HCT116 (cell line): ENCODE measurements around the gene ZSCAN5A. TPM values are rescaled to one million over a fixed set of nuclear protein-coding genes. Genes with fewer than 3 reads are reported as not detected.
"Not testable (repeated sequence)": the region's sequence is repeated elsewhere in the genome, so short reads cannot be mapped to it uniquely, and the experiment has no call there.

Source experiments
- ATAC-seq: fragments of 200-7000 bp; cut with Tn5 transposase; 2 replicates; pipeline ENCODE4 v1.9.1; 2020; ENCODE audit warnings: mild to moderate bottlenecking, moderate library complexity
- BruUV-seq: library from RNA; stranded (reverse); fragments of 400-500 nt; replicated peaks from 2 replicates; lab custom pipeline; 2021; lab: Mats Ljungman, UMichigan
- CTCF ChIA-PET: fragments of 300-600 bp; sonication (Branson Sonifier 250); formaldehyde crosslinking; loops from one replicate; lab custom pipeline; 2021; ENCODE audit warnings: antibody characterized with exemption; lab: Charles Lee
- POLR2A ChIA-PET: fragments of 300-600, 350-600 bp; sonication (Branson Sonifier 250); formaldehyde crosslinking; loops from one replicate; lab custom pipeline; 2021; ENCODE audit warnings: antibody characterized with exemption; lab: Charles Lee
- RAD21 ChIA-PET, 2 experiments: fragments of 300-600 bp; sonication (Branson Sonifier 250); formaldehyde crosslinking; loops; one replicate each; lab custom pipeline; 2023; ENCODE audit warnings: low total read pairs in 2 of 2; ENCODE audit not compliant: uncharacterized antibody in 2 of 2, unreplicated experiment in 2 of 2, low non-redundant PET in 1 of 2; lab: Charles Lee
- DNase-seq: peaks from one replicate; pipeline ENCODE4 v3.0.0-alpha.2; 2010; ENCODE audit warnings: low read depth, low spot score
- H2AFZ ChIP-seq: fragments of 200-600 bp; shearing (Covaris generic), sonication (generic); 2 replicates; pipeline ENCODE4 v1.6.1; 2017; ENCODE audit warnings: low read depth, mixed run types, mixed read lengths, antibody characterized with exemption, low read length; ENCODE audit not compliant: poor library complexity, severe bottlenecking
- H3K27ac ChIP-seq: 2 replicates; pipeline ENCODE4 v1.5.1; 2012; ENCODE audit warnings: low read depth, low read length
- H3K27me3 ChIP-seq: fragments of 200-600 bp; sonication (generic); 2 replicates; pipeline ENCODE4 v1.6.1; 2016; ENCODE audit warnings: mixed run types, low read length, mixed read lengths; ENCODE audit not compliant: insufficient read depth
- H3K36me3 ChIP-seq, 2 experiments: fragments of 200-500 bp in 1 of 2; fragments of 200-600 bp in 1 of 2; sonication (Bioruptor generic) in 1 of 2; sonication (generic) in 1 of 2; 2 replicates each; pipeline versions ENCODE4 v1.5.1 to v1.6.1; 2014 to 2016; ENCODE audit warnings: low read length in 2 of 2, inconsistent platforms in 1 of 2, mixed read lengths in 1 of 2, mixed run types in 1 of 2; ENCODE audit not compliant: insufficient read depth in 2 of 2, control insufficient read depth in 1 of 2
- H3K4me1 ChIP-seq, 2 experiments: fragments of 200-600 bp in 1 of 2; sonication (generic) in 1 of 2; 2 replicates each; pipeline versions ENCODE4 v1.5.1 to v1.6.1; 2012 to 2017; ENCODE audit warnings: low read length in 2 of 2, inconsistent platforms in 1 of 2, mild to moderate bottlenecking in 1 of 2, mixed read lengths in 1 of 2, mixed run types in 1 of 2, moderate library complexity in 1 of 2; ENCODE audit not compliant: insufficient read depth in 2 of 2, control insufficient read depth in 1 of 2
- H3K4me2 ChIP-seq: fragments of 200-600 bp; sonication (generic); 2 replicates; pipeline ENCODE4 v1.6.1; 2017; ENCODE audit warnings: mixed run types, low read length, mixed read lengths
- H3K4me3 ChIP-seq, 2 experiments: fragments of 200-600 bp in 1 of 2; sonication (generic) in 1 of 2; replicated peaks in 1 of 2; 2 replicates each; pipeline ENCODE4 v1.5.1; 2011 to 2016; ENCODE audit warnings: low read length in 2 of 2, control low read depth in 1 of 2, low read depth in 1 of 2, mild to moderate bottlenecking in 1 of 2, mixed read lengths in 1 of 2, mixed run types in 1 of 2
- H3K79me2 ChIP-seq: fragments of 200-600 bp; sonication (generic); 2 replicates; pipeline ENCODE4 v1.6.1; 2017; ENCODE audit warnings: mild to moderate bottlenecking, mixed run types, low read length, moderate library complexity, mixed read lengths; ENCODE audit not compliant: insufficient read depth
- H3K9ac ChIP-seq: fragments of 200-600 bp; sonication (generic); 2 replicates; pipeline ENCODE4 v1.6.1; 2016; ENCODE audit warnings: low read length, mixed read lengths
- H3K9me2 ChIP-seq: fragments of 200-600 bp; sonication (generic), shearing (Covaris generic); 2 replicates; pipeline ENCODE4 v1.6.1; 2017; ENCODE audit warnings: mixed run types, mild to moderate bottlenecking, moderate library complexity; ENCODE audit not compliant: insufficient read depth
- H3K9me3 ChIP-seq, 2 experiments: fragments of 200-500 bp in 1 of 2; fragments of 200-600 bp in 1 of 2; sonication (Bioruptor generic) in 1 of 2; sonication (generic) in 1 of 2; 2 replicates each; pipeline ENCODE4 v1.6.1; 2014 to 2017; ENCODE audit warnings: low read length in 2 of 2, mixed read lengths in 2 of 2, inconsistent platforms in 1 of 2, low read depth in 1 of 2, mild to moderate bottlenecking in 1 of 2, mixed run types in 1 of 2, moderate library complexity in 1 of 2; ENCODE audit not compliant: control insufficient read depth in 1 of 2, insufficient read depth in 1 of 2
- H4K20me1 ChIP-seq: fragments of 200-600 bp; sonication (generic), shearing (Covaris generic); 2 replicates; pipeline ENCODE4 v1.6.1; 2017; ENCODE audit warnings: mixed run types, mild to moderate bottlenecking, moderate library complexity; ENCODE audit not compliant: insufficient read depth
- CTCF ChIP-seq, 3 experiments: fragments of 200-600 bp in 1 of 3; sonication (generic) in 1 of 3; IDR thresholded peaks in 2 of 3; conservative IDR thresholded peaks in 1 of 3; 2 replicates each; pipeline ENCODE4 v1.5.1; 2012 to 2017; ENCODE audit warnings: low read depth in 2 of 3, low read length in 2 of 3, antibody characterized with exemption in 1 of 3, borderline replicate concordance in 1 of 3, control low read depth in 1 of 3, mild to moderate bottlenecking in 1 of 3, mixed read lengths in 1 of 3, mixed run types in 1 of 3, moderate library complexity in 1 of 3; ENCODE audit not compliant: insufficient read depth in 1 of 3
- EZH2 ChIP-seq: fragments of 200-600 bp; sonication (generic); IDR thresholded peaks from 2 replicates; pipeline ENCODE4 v1.6.1; 2017; ENCODE audit warnings: antibody characterized with exemption, mixed run types
- MAX ChIP-seq: IDR thresholded peaks from 2 replicates; pipeline ENCODE4 v1.6.1; 2012
- ZFX ChIP-seq: fragments of 450-650 bp; IDR thresholded peaks from 2 replicates; pipeline ENCODE4 v1.6.1; 2017
- intact Hi-C: fragments of 100-400 bp; cut with micrococcal nuclease; formaldehyde crosslinking; loops from 2 replicates; pipeline ENCODE4 v1.10.0; 2022
- total RNA-seq: library from RNA; stranded (reverse); gene quantifications from one replicate; pipeline ENCODE4 v1.2.1, GENCODE V29; 2021; ENCODE audit not compliant: unreplicated experiment

Gene ZSCAN5A
- total RNA-seq, 1 experiment from 2014 or later, result 9.2 TPM

- TF ChIP-seq CTCF (IDR thresholded peaks at IDR 0.05 in 2 of 3, conservative IDR thresholded peaks at IDR 0.05 in 1 of 3; ENCODE audit: borderline replicate concordance in 1 of 3, insufficient read depth in 1 of 3, low read depth in 2 of 3, low read length in 2 of 3), result peak in 2 of 3 experiments; percentile 45; a peak in 3 of 6 replicates
- TF ChIP-seq, all 23 proteins: peak for 1; not testable (repeated sequence) for 22
- RAD21 ChIA-PET, DNase-seq, H3K9me2 ChIP-seq, H3K36me3 ChIP-seq, H4K20me1 ChIP-seq, BruUV-seq, H2AFZ ChIP-seq, H3K4me3 ChIP-seq, H3K9me3 ChIP-seq, H3K79me2 ChIP-seq, H3K9ac ChIP-seq, H3K27ac ChIP-seq, H3K27me3 ChIP-seq, H3K4me1 ChIP-seq, CTCF ChIA-PET, POLR2A ChIA-PET, intact Hi-C loops, H3K4me2 ChIP-seq: not testable (repeated sequence)
- ATAC-seq, result peak; percentile 77
Observed at GRCh38 chr19:56221442-56221841, 93.2 kb downstream of the ZSCAN5A start.

GRCh38 chr19:56218961-56219360 lies 95.7 kb downstream of the ZSCAN5A start:
- ChIA-PET POLR2A (no interaction called here), CTCF (no interaction called here), RAD21 (no interaction called here)
- no peak overlapping the region for H2AFZ ChIP-seq
- no peaks in the 10 kb centered on the region for H3K27me3 ChIP-seq
- no peaks in the 10 kb centered on the region for H3K9me2 ChIP-seq
- H3K4me1 ChIP-seq, result no peaks in the 10 kb centered on the region
- H3K79me2 ChIP-seq, result no peaks in the 10 kb centered on the region
- no peak overlapping the region for H3K4me2 ChIP-seq
- no peak overlapping the region for H3K4me3 ChIP-seq
- no peaks in the 10 kb centered on the region for H4K20me1 ChIP-seq
- BruUV-seq, result no TSS peak
- no peak overlapping the region for H3K27ac ChIP-seq
- no peaks in the 10 kb centered on the region for H3K9me3 ChIP-seq
- H3K36me3 ChIP-seq, result no peaks in the 10 kb centered on the region
- intact Hi-C loops, result no loop called here
- TF ChIP-seq EZH2 (no peak), MAX (no peak), ZFX (no peak)
- no peak overlapping the region for H3K9ac ChIP-seq
- ATAC-seq (no peak), DNase-seq (no peak)
